Stomach (tissue), 9 donors: ENCODE results near the gene TMEM132D. TPM values are rescaled to one million over a fixed set of nuclear protein-coding genes. Genes with fewer than 3 reads are reported as not detected.

Experiments used
- DNase-seq, 2 donors: peaks; one replicate each; pipeline versions ENCODE4 v3.0.0 to v3.0.0-alpha.2; 2013 to 2019
- H3K27ac ChIP-seq, 5 donors: fragments of 200-600 bp in 4 of 5; sonication (generic) in 4 of 5; one replicate each; pipeline ENCODE4 v1.5.1; 2013 to 2019; ENCODE audit warnings: mild to moderate bottlenecking in 1 of 5, moderate library complexity in 1 of 5
- H3K27me3 ChIP-seq, 3 donors: fragments of 200-600 bp; sonication (generic); one replicate each; pipeline ENCODE4 v1.5.1; 2017 to 2019; ENCODE audit warnings: mixed run types in 1 of 3
- H3K36me3 ChIP-seq, 4 donors: fragments of 200-600 bp; sonication (generic); 1 replicate in 3 of 4; 2 replicates in 1 of 4; pipeline ENCODE4 v1.5.1; 2016 to 2019
- H3K4me1 ChIP-seq, 4 donors: fragments of 200-600 bp; sonication (generic); one replicate each; pipeline ENCODE4 v1.5.1; 2016 to 2019
- H3K4me3 ChIP-seq, 4 donors: fragments of 200-600 bp; sonication (generic) in 3 of 4; one replicate each; pipeline ENCODE4 v1.5.1; 2016 to 2019; ENCODE audit warnings: mild to moderate bottlenecking in 1 of 4
- H3K9me3 ChIP-seq, 4 donors: fragments of 200-600 bp; sonication (generic); one replicate each; pipeline ENCODE4 v1.5.1; 2016 to 2019
- EP300 ChIP-seq: sonication (generic); formaldehyde crosslinking; IDR thresholded peaks from one replicate; pipeline ENCODE4 v1.6.1; 2017; ENCODE audit warnings: antibody characterized with exemption
- POLR2A ChIP-seq, 4 donors: fragments of 450-650 bp; IDR thresholded peaks; one replicate each; pipeline ENCODE4 v1.6.1; 2016; ENCODE audit warnings: antibody characterized with exemption in 4 of 4, control low read depth in 2 of 4, mild to moderate bottlenecking in 1 of 4, moderate library complexity in 1 of 4
- POLR2AphosphoS5 ChIP-seq, 3 donors: sonication (generic); formaldehyde crosslinking; IDR thresholded peaks; one replicate each; pipeline ENCODE4 v1.6.1; 2016; ENCODE audit warnings: antibody characterized with exemption in 3 of 3
- WGBS, 5 donors: extraction: QIAGEN DNeasy Blood & Tissue Kit in 3 of 5; methylation state at CpG; one replicate each; pipeline versions ENCODE4 v1.1.5 to v1.1.7; 2013 to 2018; 5-methylcytosine and 5-hydroxymethylcytosine counted together
- intact Hi-C: fragments of 100-400 bp; cut with DNase I; formaldehyde crosslinking; loops from one replicate; pipeline ENCODE4 v1.15.1; 2023; ENCODE audit warnings: low total_unique reads
- polyA plus RNA-seq, 3 donors: library from polyadenylated mRNA; stranded (reverse); fragments of 200-250 nt; gene quantifications; one replicate each; pipeline ENCODE4 v1.2.3, GENCODE V29; 2013
- total RNA-seq, 5 donors: library from RNA; depleted of rRNA; stranded (reverse); fragments of >200 nt; gene quantifications; one replicate each; pipeline versions ENCODE4 v1.1.0 to v1.2.3, GENCODE V29; 2014 to 2016
- TF ChIP-seq, protein P1 (sequence below), 7 experiments: fragments of 450-650 bp in 4 of 7; fragments of 200-600 bp in 3 of 7; sonication (generic) in 3 of 7; IDR thresholded peaks; one replicate each; pipeline ENCODE4 v1.5.1; 2016 to 2019; ENCODE audit warnings: antibody characterized with exemption in 7 of 7, control low read depth in 2 of 7, mild to moderate bottlenecking in 1 of 7
- donor health status: healthy with polysubstance abuse.
- donor health status: Bipolar disorder and iron deficiency.
- donor health status: healthy.

Gene TMEM132D
- total and polyA plus RNA-seq, 8 donors: 0.29 to 0.92 TPM; not detected in 6

DNA sequence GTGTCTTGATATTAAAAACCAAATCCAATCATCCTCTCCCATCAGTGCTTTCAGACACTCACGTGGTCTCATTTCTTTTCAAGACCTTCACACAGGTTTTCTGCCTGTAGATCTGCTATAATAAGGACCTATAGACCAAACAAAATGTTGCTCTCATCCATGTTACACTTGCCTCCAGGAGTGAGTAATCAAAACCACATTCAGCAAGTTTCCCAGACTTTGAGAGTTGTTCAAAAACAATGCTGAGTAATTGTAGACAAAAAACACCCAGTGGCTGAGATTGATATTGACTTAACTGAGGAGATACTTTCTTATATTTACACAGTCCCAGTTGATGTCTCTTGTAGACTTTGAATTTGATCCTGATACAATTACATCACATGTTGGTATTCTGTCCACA lies 383.1 kb downstream of the TMEM132D start:
- TF ChIP-seq POLR2AphosphoS5 (IDR thresholded peaks at IDR 0.05) (no peak), EP300 (no peak), POLR2A (IDR thresholded peaks at IDR 0.05) (no peak)
- TF ChIP-seq, protein P1, sequence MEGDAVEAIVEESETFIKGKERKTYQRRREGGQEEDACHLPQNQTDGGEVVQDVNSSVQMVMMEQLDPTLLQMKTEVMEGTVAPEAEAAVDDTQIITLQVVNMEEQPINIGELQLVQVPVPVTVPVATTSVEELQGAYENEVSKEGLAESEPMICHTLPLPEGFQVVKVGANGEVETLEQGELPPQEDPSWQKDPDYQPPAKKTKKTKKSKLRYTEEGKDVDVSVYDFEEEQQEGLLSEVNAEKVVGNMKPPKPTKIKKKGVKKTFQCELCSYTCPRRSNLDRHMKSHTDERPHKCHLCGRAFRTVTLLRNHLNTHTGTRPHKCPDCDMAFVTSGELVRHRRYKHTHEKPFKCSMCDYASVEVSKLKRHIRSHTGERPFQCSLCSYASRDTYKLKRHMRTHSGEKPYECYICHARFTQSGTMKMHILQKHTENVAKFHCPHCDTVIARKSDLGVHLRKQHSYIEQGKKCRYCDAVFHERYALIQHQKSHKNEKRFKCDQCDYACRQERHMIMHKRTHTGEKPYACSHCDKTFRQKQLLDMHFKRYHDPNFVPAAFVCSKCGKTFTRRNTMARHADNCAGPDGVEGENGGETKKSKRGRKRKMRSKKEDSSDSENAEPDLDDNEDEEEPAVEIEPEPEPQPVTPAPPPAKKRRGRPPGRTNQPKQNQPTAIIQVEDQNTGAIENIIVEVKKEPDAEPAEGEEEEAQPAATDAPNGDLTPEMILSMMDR (IDR thresholded peaks at IDR 0.05): no peak
- 67 to 82% (median 77%) methylated on average over 1 of the region's 1 CpG for WGBS, 5 donors
- H3K36me3 ChIP-seq: no peaks in the 10 kb centered on the region

DNA sequence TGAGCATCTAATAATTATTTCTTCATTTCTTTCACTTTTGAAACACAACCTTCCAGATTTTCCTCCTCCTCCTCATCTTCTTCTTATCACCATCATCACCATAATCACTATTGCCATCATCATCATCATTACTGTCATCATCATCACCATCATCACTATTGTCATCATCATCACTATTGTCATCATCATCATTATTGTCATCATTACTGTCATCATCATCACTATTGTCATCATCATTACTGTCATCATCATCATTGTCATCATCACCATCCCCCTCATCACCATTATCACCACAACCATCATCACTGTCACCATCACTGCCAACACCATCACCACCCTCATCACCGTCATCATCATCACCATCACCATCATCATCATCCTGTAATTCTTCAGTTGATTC lies 400.0 kb downstream of the TMEM132D start:
- no peak overlapping the region for H3K27ac ChIP-seq
- no peak overlapping the region for H3K4me3 ChIP-seq
- H3K27me3 ChIP-seq: no peaks in the 10 kb centered on the region
- DNase-seq: no peak
- intact Hi-C loops: no loop called here
- no peaks in the 10 kb centered on the region for H3K4me1 ChIP-seq
- 90 to 98% (median 96%) methylated on average over 1 of the region's 1 CpG for WGBS, 5 donors
- H3K9me3 ChIP-seq: peaks cover 0 to 16% (median 7%) of the 10 kb centered on the region in 4 donors
- no peaks in the 10 kb centered on the region for H3K36me3 ChIP-seq
- TF ChIP-seq, protein P1 (IDR thresholded peaks at IDR 0.05): no peak
- TF ChIP-seq POLR2AphosphoS5 (IDR thresholded peaks at IDR 0.05): no peak
- no peak for TF ChIP-seq POLR2A (IDR thresholded peaks at IDR 0.05)
- no peak for TF ChIP-seq EP300

More for the DNA sequence above, 383.1 kb downstream of the TMEM132D start:
- intact Hi-C loops: no loop called here
- peaks cover 0 to 14% (median 10%) of the 10 kb centered on the region in 4 donors for H3K9me3 ChIP-seq
- H3K4me1 ChIP-seq: no peaks in the 10 kb centered on the region
- H3K27me3 ChIP-seq: no peaks in the 10 kb centered on the region
- H3K4me3 ChIP-seq: no peak overlapping the region
- no peak for DNase-seq
- H3K27ac ChIP-seq: no peak overlapping the region

DNA sequence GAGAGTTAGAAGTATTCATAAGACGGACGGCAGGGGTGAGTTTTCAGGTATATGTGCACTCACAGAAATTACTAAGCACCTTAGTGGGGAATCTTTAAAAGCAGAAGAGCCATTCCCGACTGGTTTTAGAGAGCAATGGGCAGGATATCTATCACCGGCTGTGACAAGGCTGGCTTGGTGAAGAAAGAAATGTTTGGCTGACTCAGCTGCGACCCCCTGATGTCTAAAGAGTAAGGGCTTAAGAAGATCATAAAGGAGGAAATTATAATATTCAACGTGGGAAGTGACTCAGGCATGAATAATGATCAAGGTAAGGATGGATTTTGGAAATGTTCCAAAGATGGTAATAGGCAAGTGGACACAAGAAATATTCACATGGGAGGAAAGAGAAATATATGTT lies 407.6 kb downstream of the TMEM132D start:
- no peak for DNase-seq
- no peaks in the 10 kb centered on the region for H3K4me1 ChIP-seq
- H3K27ac ChIP-seq: no peak overlapping the region
- TF ChIP-seq POLR2AphosphoS5 (IDR thresholded peaks at IDR 0.05) (no peak), EP300 (no peak), POLR2A (IDR thresholded peaks at IDR 0.05) (no peak)
- TF ChIP-seq, protein P1 (IDR thresholded peaks at IDR 0.05): no peak
- no peaks in the 10 kb centered on the region for H3K36me3 ChIP-seq
- H3K9me3 ChIP-seq: no peaks in the 10 kb centered on the region
- intact Hi-C loops: no loop called here
- WGBS, 5 donors: 60 to 71% (median 66%) methylated on average over 6 of the region's 6 CpGs
- H3K27me3 ChIP-seq: no peaks in the 10 kb centered on the region
- H3K4me3 ChIP-seq: no peak overlapping the region

DNA sequence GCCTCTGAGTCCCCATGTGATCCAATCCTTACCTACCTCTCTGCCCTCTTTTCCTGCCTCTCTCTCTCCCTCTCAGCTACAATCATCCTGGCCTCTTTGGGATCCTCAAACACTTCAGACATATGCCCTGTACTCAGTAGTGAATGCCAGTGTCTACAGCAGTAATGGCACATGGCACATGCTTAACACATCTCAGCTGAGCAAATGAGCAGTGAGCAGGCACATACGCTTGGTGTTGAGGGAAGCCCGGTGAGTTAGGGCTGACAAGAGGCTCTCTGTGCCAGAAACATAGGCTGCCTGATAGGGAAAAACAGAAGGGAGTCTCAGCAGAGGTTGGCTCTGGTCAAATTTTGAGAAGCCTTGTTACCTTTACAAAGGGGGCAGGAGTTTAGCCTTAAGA lies 409.1 kb downstream of the TMEM132D start:
- DNase-seq: no peak
- Histone ChIP-seq H3K27ac (no peak overlapping the region), H3K27me3 (no peaks in the 10 kb centered on the region), H3K36me3 (no peaks in the 10 kb centered on the region), H3K9me3 (no peaks in the 10 kb centered on the region), H3K4me1 (no peaks in the 10 kb centered on the region), H3K4me3 (no peak overlapping the region)
- intact Hi-C loops: no loop called here
- no peak for TF ChIP-seq POLR2AphosphoS5 (IDR thresholded peaks at IDR 0.05)
- TF ChIP-seq EP300: no peak
- TF ChIP-seq, protein P1 (IDR thresholded peaks at IDR 0.05): no peak
- no peak for TF ChIP-seq POLR2A (IDR thresholded peaks at IDR 0.05)
- WGBS, 5 donors: 64 to 88% (median 79%) methylated on average over 2 of the region's 2 CpGs
